Measurements from ENCODE around the gene BTBD16. TPM values are rescaled to one million over a fixed set of nuclear protein-coding genes. Genes with fewer than 3 reads are reported as not detected.

Gene BTBD16
- total and polyA plus RNA-seq, 2 donors (not counting 3 experiments of a cell fraction or from before 2014, with no cell fraction given) = 0.04 TPM; not detected in 1

- Histone ChIP-seq H3K9me1 (replicated peaks; ENCODE audit: control insufficient read depth, extremely low read depth, insufficient read depth, low read length) (no peaks in the 10 kb centered on the region), H3K36me3 (ENCODE audit: control insufficient read depth in 2 of 2, extremely low read depth in 1 of 2, insufficient read depth in 2 of 2, low read length in 2 of 2) (no peaks in the 10 kb centered on the region), H3K9ac (replicated peaks; ENCODE audit: extremely low read depth, insufficient read depth, low read length) (no peak overlapping the region), H3K27me3 (ENCODE audit: control insufficient read depth in 2 of 2, insufficient read depth in 2 of 2, low read length in 2 of 2) (peaks cover 0 to 5% of the 10 kb centered on the region in 2 experiments), H3K4me2 (ENCODE audit: insufficient read depth, low read length) (no peak overlapping the region), H2AFZ (ENCODE audit: low read depth, low read length) (no peak overlapping the region), H3K79me2 (ENCODE audit: control insufficient read depth, insufficient read depth, low read length) (no peaks in the 10 kb centered on the region), H3K9me3 (replicated peaks; ENCODE audit: control insufficient read depth, insufficient read depth, low read length) (no peaks in the 10 kb centered on the region), H3K27ac (ENCODE audit: insufficient read depth, low read depth, low read length) (no peak overlapping the region), H4K20me1 (replicated peaks; ENCODE audit: control insufficient read depth, extremely low read depth, insufficient read depth, low read length) (no peaks in the 10 kb centered on the region), H3K4me1 (ENCODE audit: control insufficient read depth, extremely low read depth, insufficient read depth, low read length) (no peaks in the 10 kb centered on the region), H3K4me3 (replicated peaks in 1 of 3; ENCODE audit: insufficient read depth in 1 of 3, low read depth in 1 of 3, low read length in 3 of 3) (no peak overlapping the region)
- ChIA-PET CTCF (interaction anchor here (1.4 kb wide), 1 partner anchor 27 kb away, joined by 4 read pairs; no protein-coding TSS in a partner anchor), POLR2A (no interaction called here)
- TF ChIP-seq POLR2AphosphoS5 (IDR thresholded peaks at IDR 0.05; ENCODE audit: insufficient read depth, low read depth, low read length) = no peak
- no peak for TF ChIP-seq MYC (IDR thresholded peaks at IDR 0.05; ENCODE audit: low read depth, low read length)
- TF ChIP-seq FOS (IDR thresholded peaks at IDR 0.05; ENCODE audit: borderline replicate concordance, insufficient read depth, low read length) = no peak
- no peak for TF ChIP-seq EZH2 (IDR thresholded peaks at IDR 0.05; ENCODE audit: borderline replicate concordance, low read depth, low read length, severe bottlenecking)
- no peak for TF ChIP-seq JUN (IDR thresholded peaks at IDR 0.05; ENCODE audit: borderline replicate concordance, insufficient read depth, insufficient read length, low read depth)
- TF ChIP-seq MAX (IDR thresholded peaks at IDR 0.05; ENCODE audit: insufficient read depth, insufficient read length) = no peak
- TF ChIP-seq POLR2A (IDR thresholded peaks at IDR 0.05; ENCODE audit: low read depth, low read length) = no peak
- TF ChIP-seq GATA2 (IDR thresholded peaks at IDR 0.05; ENCODE audit: insufficient read depth, insufficient read length, low read depth, low read length) = no peak
- no peak for TF ChIP-seq CTCF (IDR thresholded peaks at IDR 0.05; ENCODE audit: extremely low read depth in 1 of 2, insufficient read depth in 1 of 2, low read depth in 1 of 2, low read length in 2 of 2)
- DNase-seq (ENCODE audit: low read depth, low spot score) = no peak
- BruUV-seq (replicated peaks) = no TSS peak
- dilution Hi-C loops (cut with MboI; ENCODE audit: extremely low pct_ligation_motif_present, low sequenced_read_pairs) = no loop called here
- intact Hi-C loops (cut with micrococcal nuclease) = no loop called here
- no peak for FAIRE-seq
These were observed 79.8 kb downstream of the BTBD16 start for GRCh38 chr10:122350893-122351292.
